Bronchial epithelial cell (primary cell): ENCODE results near the gene SLC25A25. TPM values are rescaled to one million over a fixed set of nuclear protein-coding genes. Genes with fewer than 3 reads are reported as not detected.

Source experiments
- DNase-seq: peaks from one replicate; pipeline ENCODE4 v3.0.0-alpha.2; 2010; ENCODE audit warnings: low read depth
- FAIRE-seq: peaks from 2 replicates; lab custom pipeline; 2011; peaks lifted over from hg19 to GRCh38; lab: Jason Lieb, UNC
- H3K27me3 ChIP-seq: 2 replicates; pipeline ENCODE4 v1.5.1; 2011; ENCODE audit warnings: low read length; ENCODE audit not compliant: control insufficient read depth, insufficient read depth
- H3K36me3 ChIP-seq: 2 replicates; pipeline ENCODE4 v1.5.1; 2011; ENCODE audit warnings: low read length; ENCODE audit not compliant: control insufficient read depth, insufficient read depth
- H3K4me3 ChIP-seq: 2 replicates; pipeline ENCODE4 v1.5.1; 2011; ENCODE audit warnings: mild to moderate bottlenecking, low read depth, low read length, control low read depth
- CTCF ChIP-seq: IDR thresholded peaks from 2 replicates; pipeline ENCODE4 v1.5.1; 2011; ENCODE audit warnings: mild to moderate bottlenecking, moderate library complexity, low read length, control low read depth, inconsistent platforms; ENCODE audit not compliant: insufficient read depth, severe bottlenecking
- total RNA-seq: library from RNA; depleted of rRNA; stranded (reverse); fragments of >200 nt; gene quantifications from 2 replicates; pipeline ENCODE4 v1.2.1, GENCODE V29; 2014

SLC25A25 gene
- total RNA-seq, 1 donor from 2014 or later = 12.6 TPM

GRCh38 chr9:128077847-128078503, 9.9 kb downstream of the SLC25A25 start:
- Histone ChIP-seq H3K4me3 (no peak overlapping the region), H3K27me3 (no peaks in the 10 kb centered on the region), H3K36me3 (no peaks in the 10 kb centered on the region)
- no peak for DNase-seq
- no peak for FAIRE-seq
- no peak for TF ChIP-seq CTCF

GRCh38 chr9:128078504-128079434, 10.7 kb downstream of the SLC25A25 start:
- H3K4me3 ChIP-seq = no peak overlapping the region
- FAIRE-seq (no peak), DNase-seq (peak; percentile 68)
- no peaks in the 10 kb centered on the region for H3K36me3 ChIP-seq
- TF ChIP-seq CTCF = no peak
- H3K27me3 ChIP-seq = no peaks in the 10 kb centered on the region

- Histone ChIP-seq H3K4me3 (no peak overlapping the region), H3K27me3 (no peaks in the 10 kb centered on the region), H3K36me3 (no peaks in the 10 kb centered on the region)
- DNase-seq (no peak), FAIRE-seq (no peak)
- no peak for TF ChIP-seq CTCF
These were observed 12.2 kb downstream of the SLC25A25 start for GRCh38 chr9:128080206-128080605.

GRCh38 chr9:128081056-128081455, 13.0 kb downstream of the SLC25A25 start:
- TF ChIP-seq CTCF = no peak
- H3K36me3 ChIP-seq = no peaks in the 10 kb centered on the region
- DNase-seq = no peak
- H3K27me3 ChIP-seq = no peaks in the 10 kb centered on the region
- H3K4me3 ChIP-seq = no peak overlapping the region
- no peak for FAIRE-seq

- H3K36me3 ChIP-seq = no peaks in the 10 kb centered on the region
- DNase-seq (peak; percentile 91), FAIRE-seq (no peak)
- no peaks in the 10 kb centered on the region for H3K27me3 ChIP-seq
- no peak for TF ChIP-seq CTCF
- no peak overlapping the region for H3K4me3 ChIP-seq
These were observed 14.1 kb downstream of the SLC25A25 start for GRCh38 chr9:128082151-128082550.
